Astrocyte (in vitro differentiated cells and primary cell): ENCODE measurements around the gene TBC1D2. TPM values are rescaled to one million over a fixed set of nuclear protein-coding genes. Genes with fewer than 3 reads are reported as not detected.
A peak's percentile ranks its signal among the peaks of the same experiment; 100 is the strongest.

Experiments used
- DNase-seq: peaks from one replicate; pipeline ENCODE4 v3.0.0-alpha.2; 2010; ENCODE audit warnings: low read depth
- FAIRE-seq: peaks from 2 replicates; lab custom pipeline; 2011; peaks lifted over from hg19 to GRCh38; lab: Jason Lieb, UNC
- H2AFZ ChIP-seq: 2 replicates; pipeline ENCODE4 v1.6.0; 2012; ENCODE audit warnings: low read depth, low read length, inconsistent platforms
- H3K27ac ChIP-seq: 2 replicates; pipeline ENCODE4 v1.5.1; 2011; ENCODE audit warnings: low read depth, low read length, inconsistent platforms
- H3K27me3 ChIP-seq: 2 replicates; pipeline ENCODE4 v1.6.0; 2011; ENCODE audit warnings: low read length, inconsistent platforms; ENCODE audit not compliant: insufficient read depth
- H3K36me3 ChIP-seq: 2 replicates; pipeline ENCODE4 v1.5.1; 2011; ENCODE audit warnings: low read length, inconsistent platforms; ENCODE audit not compliant: insufficient read depth
- H3K4me1 ChIP-seq: 2 replicates; pipeline ENCODE4 v1.5.1; 2011; ENCODE audit warnings: low read length, inconsistent platforms; ENCODE audit not compliant: insufficient read depth
- H3K4me2 ChIP-seq: 2 replicates; pipeline ENCODE4 v1.6.0; 2012; ENCODE audit warnings: low read length, inconsistent platforms
- H3K4me3 ChIP-seq: 2 replicates; pipeline ENCODE4 v1.5.1; 2011; ENCODE audit warnings: low read depth, mild to moderate bottlenecking, low read length, inconsistent platforms; ENCODE audit not compliant: insufficient read depth
- H3K79me2 ChIP-seq: 2 replicates; pipeline ENCODE4 v1.6.0; 2012; ENCODE audit warnings: mild to moderate bottlenecking, low read length, inconsistent platforms; ENCODE audit not compliant: insufficient read depth
- H3K9ac ChIP-seq: 2 replicates; pipeline ENCODE4 v1.6.0; 2012; ENCODE audit warnings: mild to moderate bottlenecking, low read length, inconsistent platforms
- H3K9me3 ChIP-seq: 2 replicates; pipeline ENCODE4 v1.5.1; 2012; ENCODE audit warnings: low read depth, mild to moderate bottlenecking, low read length, inconsistent platforms; ENCODE audit not compliant: insufficient read depth
- H4K20me1 ChIP-seq: 2 replicates; pipeline ENCODE4 v1.6.0; 2012; ENCODE audit warnings: low read length, inconsistent platforms; ENCODE audit not compliant: insufficient read depth
- H3K27ac Mint-ChIP-seq: one replicate; pipeline ENCODE4 v1.8.0; 2021; ENCODE audit warnings: mild to moderate bottlenecking, mixed read lengths; ENCODE audit not compliant: unreplicated experiment
- H3K27me3 Mint-ChIP-seq: one replicate; pipeline ENCODE4 v1.8.0; 2021; ENCODE audit warnings: low read depth, mixed read lengths; ENCODE audit not compliant: unreplicated experiment
- H3K36me3 Mint-ChIP-seq: one replicate; pipeline ENCODE4 v1.8.0; 2021; ENCODE audit warnings: low read depth, mixed read lengths; ENCODE audit not compliant: unreplicated experiment
- H3K4me1 Mint-ChIP-seq: one replicate; pipeline ENCODE4 v1.8.0; 2021; ENCODE audit warnings: low read depth, mixed read lengths; ENCODE audit not compliant: unreplicated experiment
- H3K4me3 Mint-ChIP-seq: one replicate; pipeline ENCODE4 v1.8.0; 2021; ENCODE audit warnings: mild to moderate bottlenecking, moderate library complexity, mixed read lengths; ENCODE audit not compliant: unreplicated experiment
- H3K9me3 Mint-ChIP-seq: one replicate; pipeline ENCODE4 v1.8.0; 2021; ENCODE audit warnings: mild to moderate bottlenecking, mixed read lengths; ENCODE audit not compliant: unreplicated experiment
- EZH2 ChIP-seq: IDR thresholded peaks from 2 replicates; pipeline ENCODE4 v1.6.1; 2012; ENCODE audit warnings: mild to moderate bottlenecking, low read length, inconsistent platforms; ENCODE audit not compliant: insufficient read depth
- total RNA-seq: library from RNA; stranded (reverse); gene quantifications from 2 replicates; pipeline ENCODE4 v1.2.1, GENCODE V29; 2021
- TF ChIP-seq, protein P1 (sequence below): IDR thresholded peaks from 2 replicates; pipeline ENCODE4 v1.5.1; 2011; ENCODE audit warnings: low read depth, mild to moderate bottlenecking, inconsistent platforms, low read length, moderate library complexity; ENCODE audit not compliant: insufficient read depth

TBC1D2 gene
- total RNA-seq, 1 donor from 2014 or later: 9.6 TPM

DNA sequence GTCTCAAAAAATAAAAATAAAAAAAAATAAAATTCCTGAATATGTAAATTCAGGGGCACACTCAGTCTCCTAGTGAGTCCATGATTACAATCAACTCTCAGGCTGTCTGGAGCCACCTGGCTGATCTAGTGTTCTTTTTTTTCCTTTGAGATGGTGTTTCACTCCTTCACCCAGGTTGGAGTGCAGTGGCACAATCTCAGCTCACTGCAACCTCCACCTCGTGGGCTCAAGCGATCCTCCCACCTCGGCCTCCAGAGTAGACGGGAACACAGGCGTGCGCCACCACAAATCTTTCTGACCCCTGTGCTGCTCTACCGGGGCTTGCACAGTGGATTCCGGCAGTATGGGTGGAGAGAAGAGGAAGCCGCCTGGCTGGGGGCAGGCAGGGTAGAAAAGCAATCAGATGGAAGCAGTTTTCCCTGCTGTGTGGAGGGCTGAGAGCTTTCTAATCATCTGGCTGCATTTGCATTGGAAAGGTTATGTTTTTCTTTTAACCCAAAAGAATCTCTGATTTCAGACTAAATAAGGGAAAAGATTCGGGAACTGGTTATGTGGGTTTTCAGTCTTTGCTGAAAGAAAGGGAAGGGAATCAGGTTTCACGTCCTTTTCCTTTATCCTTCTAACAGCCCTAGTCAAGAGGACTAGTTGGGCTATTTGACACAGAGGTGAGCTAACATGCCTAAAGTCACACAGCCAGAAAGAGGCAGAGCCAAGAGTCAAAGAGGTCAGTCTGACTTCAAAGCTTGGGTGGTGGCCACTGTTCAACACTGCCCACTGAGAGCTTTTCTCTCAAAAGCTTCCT lies 36.7 kb downstream of the TBC1D2 start:
- H3K9me3 ChIP-seq: no peaks in the 10 kb centered on the region
- no peak overlapping the region for H3K4me3 ChIP-seq
- Mint-ChIP-seq H3K27ac (peak overlapping the region; percentile 75), H3K27me3 (peaks cover 7% of the 10 kb centered on the region), H3K4me3 (no peak overlapping the region), H3K36me3 (peaks cover 17% of the 10 kb centered on the region), H3K4me1 (peaks cover 43% of the 10 kb centered on the region), H3K9me3 (no peaks in the 10 kb centered on the region)
- peak overlapping the region; percentile 2 for H3K27ac ChIP-seq
- H3K9ac ChIP-seq: peak overlapping the region; percentile 22
- no peak for FAIRE-seq
- TF ChIP-seq, protein P1, sequence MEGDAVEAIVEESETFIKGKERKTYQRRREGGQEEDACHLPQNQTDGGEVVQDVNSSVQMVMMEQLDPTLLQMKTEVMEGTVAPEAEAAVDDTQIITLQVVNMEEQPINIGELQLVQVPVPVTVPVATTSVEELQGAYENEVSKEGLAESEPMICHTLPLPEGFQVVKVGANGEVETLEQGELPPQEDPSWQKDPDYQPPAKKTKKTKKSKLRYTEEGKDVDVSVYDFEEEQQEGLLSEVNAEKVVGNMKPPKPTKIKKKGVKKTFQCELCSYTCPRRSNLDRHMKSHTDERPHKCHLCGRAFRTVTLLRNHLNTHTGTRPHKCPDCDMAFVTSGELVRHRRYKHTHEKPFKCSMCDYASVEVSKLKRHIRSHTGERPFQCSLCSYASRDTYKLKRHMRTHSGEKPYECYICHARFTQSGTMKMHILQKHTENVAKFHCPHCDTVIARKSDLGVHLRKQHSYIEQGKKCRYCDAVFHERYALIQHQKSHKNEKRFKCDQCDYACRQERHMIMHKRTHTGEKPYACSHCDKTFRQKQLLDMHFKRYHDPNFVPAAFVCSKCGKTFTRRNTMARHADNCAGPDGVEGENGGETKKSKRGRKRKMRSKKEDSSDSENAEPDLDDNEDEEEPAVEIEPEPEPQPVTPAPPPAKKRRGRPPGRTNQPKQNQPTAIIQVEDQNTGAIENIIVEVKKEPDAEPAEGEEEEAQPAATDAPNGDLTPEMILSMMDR: no peak
- no peak for TF ChIP-seq EZH2
- H3K79me2 ChIP-seq: no peaks in the 10 kb centered on the region
- no peaks in the 10 kb centered on the region for H4K20me1 ChIP-seq
- no peaks in the 10 kb centered on the region for H3K27me3 ChIP-seq
- peaks cover 21% of the 10 kb centered on the region for H3K4me1 ChIP-seq
- peaks cover 2% of the 10 kb centered on the region for H3K36me3 ChIP-seq
- H3K4me2 ChIP-seq: no peak overlapping the region
- peak; percentile 48 for DNase-seq
- H2AFZ ChIP-seq: no peak overlapping the region

DNA sequence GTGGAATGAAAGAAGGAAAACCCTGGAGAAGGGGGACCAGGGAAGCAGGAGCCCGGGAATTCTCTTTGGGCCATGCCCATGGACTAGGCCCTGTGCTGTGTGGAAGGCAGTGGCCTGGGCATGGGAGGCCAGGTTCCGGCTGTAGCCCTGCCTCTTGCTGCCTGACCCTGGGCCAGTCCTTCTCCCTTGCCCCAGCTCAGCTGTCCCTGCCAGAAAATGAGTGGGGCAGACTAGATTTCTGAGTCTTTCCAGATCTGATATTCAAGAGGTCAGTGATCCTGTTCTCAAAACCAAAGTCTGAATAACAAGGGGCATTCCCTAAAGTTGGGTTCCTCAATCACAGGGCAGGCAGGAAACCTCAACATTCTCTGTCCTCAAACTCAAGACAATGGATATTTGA lies 38.2 kb downstream of the TBC1D2 start:
- Mint-ChIP-seq H3K9me3 (no peaks in the 10 kb centered on the region), H3K4me1 (peaks cover 30% of the 10 kb centered on the region), H3K27me3 (peaks cover 7% of the 10 kb centered on the region), H3K4me3 (no peak overlapping the region), H3K27ac (no peak overlapping the region), H3K36me3 (peaks cover 22% of the 10 kb centered on the region)
- DNase-seq (no peak), FAIRE-seq (no peak)
- peaks cover 7% of the 10 kb centered on the region for H3K4me1 ChIP-seq
- H4K20me1 ChIP-seq: no peaks in the 10 kb centered on the region
- H3K79me2 ChIP-seq: no peaks in the 10 kb centered on the region
- H3K4me2 ChIP-seq: no peak overlapping the region
- TF ChIP-seq, protein P1: no peak
- no peak for TF ChIP-seq EZH2
- no peak overlapping the region for H3K4me3 ChIP-seq
- no peak overlapping the region for H3K9ac ChIP-seq
- H3K9me3 ChIP-seq: no peaks in the 10 kb centered on the region
- H3K27ac ChIP-seq: no peak overlapping the region
- H3K36me3 ChIP-seq: peaks cover 11% of the 10 kb centered on the region
- no peak overlapping the region for H2AFZ ChIP-seq
- no peaks in the 10 kb centered on the region for H3K27me3 ChIP-seq

DNA sequence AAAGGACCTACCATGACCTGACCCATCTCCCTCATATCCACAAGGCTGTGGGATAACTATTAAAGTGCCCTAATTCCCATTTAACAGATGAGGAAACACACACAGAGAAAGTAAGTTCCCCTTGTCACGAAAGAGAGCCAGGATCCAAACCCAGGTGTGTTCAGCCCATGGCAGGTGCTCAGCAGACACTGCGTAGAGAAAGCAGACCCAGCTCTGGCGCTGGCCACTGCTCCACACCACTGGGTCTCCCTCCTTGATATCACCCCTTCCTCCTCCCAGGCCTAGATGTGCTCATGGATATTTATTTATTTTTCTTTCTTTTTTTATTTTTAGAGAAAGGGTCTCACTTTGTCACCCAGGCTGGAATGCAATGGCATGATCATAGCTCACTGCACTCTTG lies 39.1 kb downstream of the TBC1D2 start:
- Histone ChIP-seq H3K4me1 (peaks cover 4% of the 10 kb centered on the region), H3K27me3 (no peaks in the 10 kb centered on the region), H3K79me2 (no peaks in the 10 kb centered on the region), H3K9ac (no peak overlapping the region), H2AFZ (no peak overlapping the region), H3K36me3 (peaks cover 11% of the 10 kb centered on the region), H3K9me3 (no peaks in the 10 kb centered on the region), H3K27ac (no peak overlapping the region), H4K20me1 (no peaks in the 10 kb centered on the region), H3K4me2 (no peak overlapping the region), H3K4me3 (no peak overlapping the region)
- no peak overlapping the region for H3K4me3 Mint-ChIP-seq
- FAIRE-seq (no peak), DNase-seq (no peak)
- TF ChIP-seq, protein P1: no peak
- TF ChIP-seq EZH2: no peak
- H3K27me3 Mint-ChIP-seq: peaks cover 10% of the 10 kb centered on the region
- H3K27ac Mint-ChIP-seq: no peak overlapping the region
- peaks cover 24% of the 10 kb centered on the region for H3K4me1 Mint-ChIP-seq
- H3K36me3 Mint-ChIP-seq: peaks cover 21% of the 10 kb centered on the region
- no peaks in the 10 kb centered on the region for H3K9me3 Mint-ChIP-seq
